ENCODE data around the gene SLC26A1.

- no peak for TF ChIP-seq CTCF (IDR thresholded peaks at IDR 0.05)
- TF ChIP-seq EP300 (IDR thresholded peaks at IDR 0.05) = no peak
These were observed 35.5 kb upstream of the SLC26A1 start for GRCh38 chr4:1028574-1029220.

Data from suprapubic skin (tissue), 3 donors.